RWPE1 (cell line): Measurements from ENCODE around the gene ZNF677.
"Not testable (repeated sequence)": the region's sequence is repeated elsewhere in the genome, so short reads cannot be mapped to it uniquely, and the experiment has no call there.

Experiments
- CTCF ChIA-PET: fragments of 350-600 bp; sonication (Branson Sonifier 250); formaldehyde crosslinking; extraction: SDS; loops from one replicate; lab custom pipeline; 2021; lab: Yijun Ruan, JAX
- POLR2A ChIA-PET: fragments of 400-600 bp; formaldehyde crosslinking; extraction: SDS; loops from one replicate; lab custom pipeline; 2020; ENCODE audit warnings: antibody characterized with exemption; ENCODE audit not compliant: low non-redundant PET; lab: Yijun Ruan, JAX
- DNase-seq: peaks from one replicate; pipeline ENCODE4 v3.0.0; 2012; ENCODE audit warnings: low spot score
- H3K27ac ChIP-seq: fragments of 450-650 bp; 2 replicates; pipeline ENCODE4 v1.5.1; 2017
- TF ChIP-seq, protein P1 (sequence below): fragments of 450-650 bp; conservative IDR thresholded peaks from 2 replicates; pipeline ENCODE4 v1.5.1; 2017; ENCODE audit warnings: low read depth, mild to moderate bottlenecking

The ZNF677 gene

DNA sequence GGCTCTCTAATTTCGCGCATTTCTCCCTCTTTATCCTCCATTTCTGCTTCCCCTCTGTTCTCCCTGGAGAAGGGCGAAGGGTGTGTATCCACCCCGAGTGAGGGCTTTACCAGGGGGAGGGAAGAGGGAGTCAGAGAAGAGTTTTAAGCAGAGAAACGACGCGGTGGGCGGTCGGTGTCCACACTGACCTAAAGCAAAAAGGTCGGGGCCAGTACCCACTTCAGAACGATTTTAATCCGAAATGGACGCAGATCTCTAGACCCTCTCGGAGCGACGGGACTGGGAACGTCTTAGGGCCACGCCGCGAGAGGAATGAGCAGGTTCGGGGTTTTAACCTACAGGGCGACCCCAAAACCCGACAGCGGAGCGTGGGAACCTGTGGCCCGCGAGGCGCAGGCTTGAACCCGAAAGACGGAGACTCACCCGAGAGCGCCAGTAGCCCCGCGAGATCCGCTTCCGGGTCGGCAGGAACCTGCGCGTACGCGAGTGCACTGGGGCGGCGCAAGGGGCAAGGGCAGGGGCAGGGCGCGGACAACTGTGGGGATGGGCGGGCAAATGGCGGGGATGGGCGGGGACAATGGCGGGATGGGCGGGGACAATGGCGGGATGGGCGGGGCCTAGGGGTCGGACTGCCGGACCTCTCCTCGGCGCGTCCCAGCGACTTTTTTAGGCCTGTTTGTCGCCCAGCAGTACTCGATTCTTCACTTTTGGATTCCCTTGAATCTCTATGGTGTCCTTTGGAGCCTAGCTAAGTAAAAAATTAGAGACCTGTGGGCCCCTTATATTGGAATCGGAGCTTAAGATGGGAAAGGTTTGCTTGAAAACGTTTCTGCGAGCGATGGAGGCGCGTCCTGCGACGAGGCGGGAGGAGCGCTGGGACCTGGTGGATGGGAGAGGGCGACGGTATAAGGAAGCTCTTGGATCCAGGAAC is at the start of gene ZNF677:
Gene ZNF677 (minus strand): TSS at position 463 of the 931 bp plus-strand sequence. CDS start 3,323 bp downstream, outside the sequence.
- peak within 1 kb of the TSS; percentile 75 for H3K27ac ChIP-seq
- DNase-seq: peak; percentile 69
- TF ChIP-seq, protein P1, sequence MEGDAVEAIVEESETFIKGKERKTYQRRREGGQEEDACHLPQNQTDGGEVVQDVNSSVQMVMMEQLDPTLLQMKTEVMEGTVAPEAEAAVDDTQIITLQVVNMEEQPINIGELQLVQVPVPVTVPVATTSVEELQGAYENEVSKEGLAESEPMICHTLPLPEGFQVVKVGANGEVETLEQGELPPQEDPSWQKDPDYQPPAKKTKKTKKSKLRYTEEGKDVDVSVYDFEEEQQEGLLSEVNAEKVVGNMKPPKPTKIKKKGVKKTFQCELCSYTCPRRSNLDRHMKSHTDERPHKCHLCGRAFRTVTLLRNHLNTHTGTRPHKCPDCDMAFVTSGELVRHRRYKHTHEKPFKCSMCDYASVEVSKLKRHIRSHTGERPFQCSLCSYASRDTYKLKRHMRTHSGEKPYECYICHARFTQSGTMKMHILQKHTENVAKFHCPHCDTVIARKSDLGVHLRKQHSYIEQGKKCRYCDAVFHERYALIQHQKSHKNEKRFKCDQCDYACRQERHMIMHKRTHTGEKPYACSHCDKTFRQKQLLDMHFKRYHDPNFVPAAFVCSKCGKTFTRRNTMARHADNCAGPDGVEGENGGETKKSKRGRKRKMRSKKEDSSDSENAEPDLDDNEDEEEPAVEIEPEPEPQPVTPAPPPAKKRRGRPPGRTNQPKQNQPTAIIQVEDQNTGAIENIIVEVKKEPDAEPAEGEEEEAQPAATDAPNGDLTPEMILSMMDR: no peak
- POLR2A ChIA-PET: no interaction called here
- CTCF ChIA-PET: interaction anchor here (1.2 kb wide), 1 partner anchor 9 kb away, joined by 3 read pairs; no protein-coding TSS in a partner anchor

DNA sequence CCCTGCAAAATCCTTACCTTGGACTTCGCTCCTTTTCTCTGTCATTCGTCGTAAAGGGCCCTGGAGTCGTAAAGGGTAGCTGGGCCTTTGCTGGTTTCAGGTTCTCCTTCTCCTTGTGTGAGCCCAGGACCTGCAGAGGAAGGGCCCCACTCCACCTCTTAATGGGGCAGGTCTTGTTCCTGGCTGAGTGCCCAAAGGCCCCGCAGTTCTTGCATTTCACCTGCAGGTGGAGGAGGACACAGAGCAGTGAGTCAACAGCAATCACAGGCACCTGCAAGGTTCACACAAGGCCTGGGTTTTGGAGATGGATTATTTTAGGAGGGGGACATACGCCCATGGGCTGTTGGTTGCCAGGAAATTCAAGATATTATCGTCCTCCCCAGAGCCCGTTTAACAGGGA is 46.7 kb upstream of the ZNF677 start:
- H3K27ac ChIP-seq, DNase-seq, POLR2A ChIA-PET, CTCF ChIA-PET: not testable (repeated sequence)

DNA sequence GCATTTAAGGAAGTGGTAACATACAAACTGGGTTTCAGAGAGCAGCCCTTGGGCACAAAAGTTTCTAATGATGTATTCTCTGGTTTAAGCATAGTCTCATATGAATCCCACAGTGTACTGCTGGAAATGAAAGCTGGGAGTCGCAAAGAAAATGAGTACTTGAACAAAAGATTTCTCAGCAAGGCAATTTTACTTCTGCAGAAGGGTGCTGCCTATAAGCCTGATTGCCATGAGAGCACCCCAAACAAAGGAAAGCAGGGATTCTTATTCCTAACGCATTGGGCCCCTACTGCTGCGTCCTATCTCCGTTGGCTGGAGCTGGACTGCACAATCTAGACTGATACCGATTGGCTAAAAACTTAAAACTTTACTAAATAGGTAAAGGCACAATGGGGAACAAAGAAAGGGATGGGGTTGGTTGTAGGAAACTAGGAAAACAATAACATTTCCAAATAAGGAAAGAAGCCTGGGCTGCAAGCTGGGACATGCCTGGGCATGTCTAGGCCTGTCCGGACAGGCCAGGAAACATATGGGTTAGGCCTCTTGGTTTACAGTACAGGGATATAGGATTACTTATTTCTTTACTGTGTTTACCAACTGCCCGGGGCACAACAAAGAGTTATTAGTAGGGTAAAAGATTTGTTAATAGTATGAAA is 40.2 kb upstream of the ZNF677 start:
- POLR2A ChIA-PET: no interaction called here
- CTCF ChIA-PET: interaction anchor here (0.5 kb wide), 1 partner anchor 269 kb away, joined by 4 read pairs; no protein-coding TSS in a partner anchor
- no peak overlapping the region for H3K27ac ChIP-seq
- TF ChIP-seq, protein P1: no peak
- no peak for DNase-seq

DNA sequence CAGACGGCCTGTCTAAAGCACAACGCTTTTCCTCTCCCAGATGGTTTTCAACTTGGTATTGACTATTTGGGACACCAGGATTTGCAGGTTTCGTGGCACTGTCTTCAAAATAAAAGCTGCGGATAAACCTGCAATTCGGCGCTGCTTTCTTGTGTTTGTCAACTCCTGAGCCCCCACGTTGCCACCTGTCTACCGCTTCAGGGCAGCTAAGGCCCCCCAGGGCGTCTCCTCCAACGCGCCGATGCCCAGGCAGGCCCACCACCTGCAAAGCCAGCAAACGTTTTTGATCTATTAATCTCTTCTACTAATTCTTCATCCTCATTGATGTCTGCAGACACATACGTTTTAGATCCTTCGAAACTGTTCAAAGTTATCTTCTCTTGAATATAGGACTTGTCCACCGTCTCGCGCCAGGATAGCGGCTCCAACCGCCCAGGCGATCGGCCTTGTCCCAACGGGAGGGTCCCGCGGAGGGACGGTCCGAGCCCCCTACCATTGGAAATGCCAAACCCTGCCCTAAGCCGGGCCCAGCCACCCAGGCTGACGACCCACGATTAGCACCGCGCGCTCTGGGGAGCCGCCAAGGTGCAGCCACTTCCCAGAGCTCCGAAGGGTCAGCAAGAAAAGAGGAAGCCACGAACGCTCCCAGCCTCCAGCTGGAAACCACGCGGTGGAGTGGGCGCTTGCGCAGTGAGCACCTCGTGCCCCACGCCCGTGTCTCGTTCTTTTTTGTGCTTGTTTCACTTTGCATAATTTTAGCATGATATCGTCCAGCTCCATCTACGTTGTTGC is 36.3 kb upstream of the ZNF677 start:
- CTCF ChIA-PET: no interaction called here
- POLR2A ChIA-PET: no interaction called here
- no peak overlapping the region for H3K27ac ChIP-seq

DNA sequence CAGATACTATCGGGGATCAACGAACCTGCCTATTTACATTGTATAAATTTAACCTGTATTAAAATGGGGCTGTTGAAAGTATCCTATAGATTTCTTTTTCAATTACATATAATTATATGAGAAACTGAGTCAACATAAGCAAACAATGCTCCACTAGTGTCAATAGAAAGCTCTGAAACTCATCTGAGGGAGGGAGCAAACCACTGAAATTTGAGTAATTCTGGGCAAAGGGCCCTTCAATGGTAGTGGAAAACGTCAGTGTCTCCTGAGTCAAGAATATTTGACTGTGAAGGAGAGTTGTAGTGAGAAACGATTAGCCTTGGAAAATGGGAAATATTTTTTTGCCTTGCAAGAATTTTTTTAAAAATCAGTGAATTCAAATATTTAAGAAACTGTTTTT is 30.4 kb upstream of the ZNF677 start:
- TF ChIP-seq, protein P1: no peak
- DNase-seq: no peak
- POLR2A ChIA-PET: no interaction called here
- no peak overlapping the region for H3K27ac ChIP-seq
- CTCF ChIA-PET: no interaction called here

More for the DNA sequence above, 36.3 kb upstream of the ZNF677 start:
- TF ChIP-seq, protein P1: no peak
- no peak for DNase-seq

DNA sequence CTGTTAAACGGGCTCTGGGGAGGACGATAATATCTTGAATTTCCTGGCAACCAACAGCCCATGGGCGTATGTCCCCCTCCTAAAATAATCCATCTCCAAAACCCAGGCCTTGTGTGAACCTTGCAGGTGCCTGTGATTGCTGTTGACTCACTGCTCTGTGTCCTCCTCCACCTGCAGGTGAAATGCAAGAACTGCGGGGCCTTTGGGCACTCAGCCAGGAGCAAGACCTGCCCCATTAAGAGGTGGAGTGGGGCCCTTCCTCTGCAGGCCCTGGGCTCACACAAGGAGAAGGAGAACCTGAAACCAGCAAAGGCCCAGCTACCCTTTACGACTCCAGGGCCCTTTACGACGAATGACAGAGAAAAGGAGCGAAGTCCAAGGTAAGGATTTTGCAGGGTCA is 27.3 kb upstream of the ZNF677 start:
- CTCF ChIA-PET, H3K27ac ChIP-seq, POLR2A ChIA-PET, DNase-seq: not testable (repeated sequence)

DNA sequence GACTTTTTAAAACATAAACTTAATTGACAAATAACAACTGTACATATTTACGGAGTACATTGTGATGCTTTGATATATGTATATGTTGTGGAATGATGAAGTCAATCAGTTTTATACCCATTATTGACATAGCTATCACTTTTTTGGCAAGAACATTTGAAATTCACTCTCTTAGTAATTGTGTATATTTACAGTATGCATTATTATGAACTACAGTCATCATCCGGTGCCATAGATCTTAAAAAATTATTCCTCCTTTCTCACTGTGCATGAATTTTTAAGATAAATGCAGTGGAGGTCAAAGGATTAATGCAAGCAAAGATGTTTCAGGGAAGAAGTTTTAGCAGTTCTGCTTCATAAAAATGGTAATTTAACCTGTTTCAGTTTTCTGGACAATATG is 20.8 kb upstream of the ZNF677 start:
- TF ChIP-seq, protein P1: no peak
- no peak for DNase-seq
- no peak overlapping the region for H3K27ac ChIP-seq
- POLR2A ChIA-PET: no interaction called here
- CTCF ChIA-PET: no interaction called here
